K562 (cell line): ENCODE measurements around the gene MAP3K14. TPM values are rescaled to one million over a fixed set of nuclear protein-coding genes. Genes with fewer than 3 reads are reported as not detected.

ENCODE experiments used
- ATAC-seq: fragments of 200-7000 bp; cut with Tn5 transposase; 3 replicates; pipeline ENCODE4 v1.9.1; 2020; ENCODE audit warnings: moderate library complexity
- BruUV-seq: library from RNA; stranded (reverse); fragments of 400-500 nt; replicated peaks from 2 replicates; lab custom pipeline; 2021; lab: Mats Ljungman, UMichigan
- CTCF ChIA-PET: fragments of 300-600 bp; formaldehyde crosslinking; extraction: SDS; loops from one replicate; lab custom pipeline; 2021; ENCODE audit warnings: low intra/inter-chr PET ratio; lab: Yijun Ruan, JAX
- POLR2A ChIA-PET: fragments of 300-600, 350-650 bp; sonication (Branson Sonifier 250); formaldehyde crosslinking; extraction: SDS; loops from one replicate; lab custom pipeline; 2021; ENCODE audit warnings: antibody characterized with exemption, inconsistent platforms; lab: Yijun Ruan, JAX
- DNase-seq, 4 experiments: peaks; one replicate each; pipeline versions ENCODE4 v3.0.0 to v3.0.0-alpha.2; 2011 to 2018; ENCODE audit warnings: low spot score in 3 of 4, mixed read lengths in 3 of 4; ENCODE audit errors: extremely low read depth in 1 of 4
- FAIRE-seq: peaks from 2 replicates; lab custom pipeline; 2011; peaks lifted over from hg19 to GRCh38; lab: Jason Lieb, UNC
- H2AFZ ChIP-seq: 2 replicates; pipeline ENCODE4 v1.6.0; 2011; ENCODE audit warnings: low read depth, low read length, control low read depth, inconsistent platforms
- H3K27ac ChIP-seq: fragments of 200-600 bp; 3 replicates; pipeline ENCODE4 v1.8.0; 2011; ENCODE audit warnings: low read depth, mild to moderate bottlenecking, control low read depth, inconsistent platforms, low read length, moderate library complexity, mixed read lengths; ENCODE audit errors: extremely low read depth
- H3K27me3 ChIP-seq, 2 experiments: fragments of 300-600 bp in 1 of 2; 2 replicates in 1 of 2; 3 replicates in 1 of 2; pipeline versions ENCODE4 v1.6.0 to v1.8.0; 2011; ENCODE audit warnings: inconsistent platforms in 2 of 2, low read length in 2 of 2, mild to moderate bottlenecking in 1 of 2, mixed read lengths in 1 of 2, moderate library complexity in 1 of 2; ENCODE audit not compliant: control insufficient read depth in 2 of 2, insufficient read depth in 2 of 2
- H3K36me3 ChIP-seq: fragments of 300-600 bp; 3 replicates; pipeline ENCODE4 v1.8.0; 2011; ENCODE audit warnings: mild to moderate bottlenecking, low read length, inconsistent platforms; ENCODE audit not compliant: control insufficient read depth, insufficient read depth
- H3K4me1 ChIP-seq, 2 experiments: fragments of 200-600 bp in 1 of 2; replicated peaks in 1 of 2; 2 replicates in 1 of 2; 3 replicates in 1 of 2; pipeline versions ENCODE4 v1.5.1 to v1.8.0; 2011; ENCODE audit warnings: inconsistent platforms in 2 of 2, low read length in 2 of 2, mild to moderate bottlenecking in 1 of 2, mixed read lengths in 1 of 2, moderate library complexity in 1 of 2; ENCODE audit not compliant: control insufficient read depth in 2 of 2, insufficient read depth in 2 of 2
- H3K4me2 ChIP-seq: 2 replicates; pipeline ENCODE4 v1.6.1; 2011; ENCODE audit warnings: low read length, control low read depth, inconsistent platforms, mixed read lengths; ENCODE audit not compliant: insufficient read depth
- H3K4me3 ChIP-seq: fragments of 200-600 bp; sonication (generic), shearing (Covaris generic); 2 replicates; pipeline ENCODE4 v1.5.1; 2016; ENCODE audit warnings: control low read depth, inconsistent platforms
- H3K79me2 ChIP-seq: fragments of 200-600 bp; 3 replicates; pipeline ENCODE4 v1.8.0; 2011; ENCODE audit warnings: low read length, inconsistent platforms; ENCODE audit not compliant: control insufficient read depth, insufficient read depth
- H3K9ac ChIP-seq, 2 experiments: 2 replicates each; pipeline versions ENCODE4 v1.6.0 to v1.6.1; 2011; ENCODE audit warnings: low read depth in 2 of 2, low read length in 2 of 2, control low read depth in 1 of 2, inconsistent platforms in 1 of 2, mild to moderate bottlenecking in 1 of 2, mixed read lengths in 1 of 2; ENCODE audit not compliant: insufficient read depth in 1 of 2
- H3K9me1 ChIP-seq: one replicate; pipeline ENCODE4 v1.6.0; 2011; ENCODE audit warnings: inconsistent platforms, mild to moderate bottlenecking, low read length, moderate library complexity; ENCODE audit not compliant: control insufficient read depth, insufficient read depth
- H3K9me3 ChIP-seq: replicated peaks from 2 replicates; pipeline ENCODE4 v1.5.1; 2011; ENCODE audit warnings: low read depth, low read length, inconsistent platforms; ENCODE audit not compliant: control insufficient read depth, insufficient read depth
- H4K20me1 ChIP-seq: replicated peaks from 2 replicates; pipeline ENCODE4 v1.6.1; 2011; ENCODE audit warnings: low read length, inconsistent platforms, mixed read lengths; ENCODE audit not compliant: control insufficient read depth, insufficient read depth
- CBFB ChIP-seq: sonication (generic); formaldehyde crosslinking; IDR thresholded peaks from 2 replicates; pipeline ENCODE4 v1.4.0; 2020; ENCODE audit warnings: mild to moderate bottlenecking, missing genetic modification reagents
- KAT7 ChIP-seq: sonication (generic); formaldehyde crosslinking; IDR thresholded peaks from 2 replicates; pipeline ENCODE4 v1.8.0; 2022; ENCODE audit warnings: missing genetic modification reagents, mild to moderate bottlenecking, borderline replicate concordance
- KDM1A ChIP-seq, 2 experiments: fragments of 450-650 bp; IDR thresholded peaks; 2 replicates each; pipeline ENCODE4 v1.6.1; 2016; ENCODE audit warnings: mild to moderate bottlenecking in 2 of 2
- NFIC ChIP-seq: fragments of 450-650 bp; IDR thresholded peaks from 2 replicates; pipeline ENCODE4 v1.6.1; 2017; ENCODE audit warnings: mild to moderate bottlenecking, inconsistent platforms
- NR1H2 ChIP-seq: sonication (generic); formaldehyde crosslinking; IDR thresholded peaks from 2 replicates; pipeline ENCODE4 v1.4.0; 2020; ENCODE audit warnings: mild to moderate bottlenecking, missing genetic modification reagents
- RBFOX2 ChIP-seq: fragments of 200-400 bp; formaldehyde crosslinking; IDR thresholded peaks from 2 replicates; pipeline ENCODE4 v1.6.1; 2017; ENCODE audit warnings: low read depth, mild to moderate bottlenecking, low read length, moderate library complexity
- ZNF324 ChIP-seq: fragments of 250-450 bp; sonication (Bioruptor Pico); IDR thresholded peaks from 2 replicates; pipeline ENCODE4 v1.4.0; 2020; ENCODE audit warnings: mild to moderate bottlenecking
- WGBS: fragments of 100-300 bp; shearing (Covaris generic); methylation state at CpG from one replicate; pipeline ENCODE4 v1.1.6; 2016; ENCODE audit warnings: low coverage, mixed read lengths; ENCODE audit not compliant: insufficient coverage; ENCODE audit errors: missing lambda C conversion rate; 5-methylcytosine and 5-hydroxymethylcytosine counted together
- in situ Hi-C: fragments of 300-500 bp; cut with MboI; formaldehyde crosslinking; loops from 4 replicates; pipeline ENCODE4 v1.15.0; 2018; ENCODE audit warnings: inconsistent platforms, mixed read lengths
- intact Hi-C: fragments of 100-400 bp; cut with micrococcal nuclease; formaldehyde crosslinking; loops from 2 replicates; pipeline ENCODE4 v1.14.2; 2022
- polyA plus RNA-seq, 8 experiments: library from polyadenylated mRNA; depleted of rRNA in 4 of 8; stranded (reverse) in 5 of 8; unstranded in 3 of 8; fragments of >200 nt; fragmentation: Nextera tagmentation in 2 of 8; fragmentation: Illumina TruSeq in 1 of 8; extraction: Ambion mirVana in 2 of 8; extraction: Trizol in 1 of 8; gene quantifications; 2 replicates each; pipeline versions ENCODE4 v1.2.1 to v1.2.3, GENCODE V29; 2011 to 2014; ENCODE audit warnings: inconsistent platforms in 1 of 8, missing spikeins in 1 of 8
- total RNA-seq, 7 experiments: library from RNA; depleted of rRNA in 6 of 7; stranded (reverse); fragments of >200 nt in 6 of 7; fragmentation: Illumina TruSeq in 2 of 7; extraction: Trizol in 2 of 7; gene quantifications; 2 replicates each; pipeline versions ENCODE4 v1.2.1 to v1.2.3, GENCODE V29; 2011 to 2021; ENCODE audit warnings: low replicate concordance in 1 of 7
- TF ChIP-seq, protein P1 (sequence below): fragments of 250-450 bp; sonication (Bioruptor Pico); IDR thresholded peaks from 2 replicates; pipeline ENCODE4 v1.4.0; 2020; ENCODE audit warnings: mild to moderate bottlenecking

MAP3K14 gene
- total and polyA plus RNA-seq, 9 of the 15 experiments (the other 6 are each of a cell fraction or from before 2014, with no cell fraction given) = 0.45 to 8.7 (median 3.2) TPM

DNA sequence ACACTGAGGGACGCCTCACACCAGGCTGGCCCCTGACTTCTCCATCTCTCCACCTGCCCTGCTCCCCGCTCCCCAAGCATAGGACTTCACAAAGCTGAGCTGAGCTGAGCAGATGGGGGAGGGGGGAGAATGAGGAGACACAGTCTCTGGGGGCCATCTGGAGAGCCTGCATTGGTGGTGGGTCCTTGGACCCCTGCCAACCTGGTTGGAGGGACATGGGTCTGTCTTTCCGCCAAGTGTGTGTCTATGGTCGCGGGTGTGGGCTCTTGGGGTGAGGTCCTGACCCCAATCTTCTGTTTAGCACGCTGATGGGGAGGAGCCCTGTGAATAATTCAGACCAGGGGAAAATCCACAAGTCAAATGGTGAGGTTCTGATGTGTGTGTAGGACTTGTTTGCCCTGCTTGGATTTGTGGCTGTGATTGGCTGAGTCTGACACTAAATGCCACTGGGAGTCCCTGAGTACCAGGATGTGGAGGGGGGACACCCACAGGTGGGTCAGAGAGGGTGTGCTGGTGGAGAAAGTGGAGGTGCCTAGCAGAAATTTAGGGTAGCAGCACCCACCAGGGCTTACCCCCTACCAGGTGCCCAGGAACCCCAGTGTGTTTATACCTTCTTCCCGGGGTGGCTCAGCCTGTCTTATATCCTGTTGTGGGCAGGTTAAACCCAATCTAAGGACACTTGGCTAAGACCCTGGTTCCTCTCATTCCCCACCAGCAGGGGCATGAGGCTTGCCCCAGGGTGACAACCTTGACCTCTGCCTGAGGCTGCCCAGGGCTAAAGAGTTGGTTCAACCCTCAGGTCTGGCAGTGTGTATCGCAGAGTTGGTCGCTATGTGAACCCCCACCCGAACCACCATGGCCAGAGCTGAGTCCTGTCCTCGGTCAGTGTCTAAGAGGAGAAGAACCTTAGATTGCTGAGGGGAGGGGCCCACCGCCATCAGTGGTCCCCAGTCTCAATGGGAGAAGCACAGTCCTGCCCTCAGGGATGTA is 93.0 kb downstream of the MAP3K14 start:
- peaks cover 65% of the 10 kb centered on the region for H3K79me2 ChIP-seq
- peak; percentile 32 for FAIRE-seq
- POLR2A ChIA-PET = interaction anchor here (0.6 to 0.9 kb wide), 4 partner anchors 72 to 75 kb away, joined by 3 to 5 read pairs (median 3); partner anchors contain the start of gene HEXIM1
- no peaks in the 10 kb centered on the region for H3K9me3 ChIP-seq
- H3K4me2 ChIP-seq = peak overlapping the region; percentile 65
- WGBS = 67% methylated on average over 10 of the region's 12 CpGs
- no peak for ATAC-seq
- CTCF ChIA-PET = no interaction called here
- H3K27ac ChIP-seq = peak overlapping the region; percentile 45; the same call in 1 of the 3 replicates
- peaks cover 62 to 77% of the 10 kb centered on the region in 2 experiments for H3K4me1 ChIP-seq
- intact Hi-C loops = no loop called here
- H3K9ac ChIP-seq = peak overlapping the region in 1 of 2 experiments; percentile 89; a peak in 1 of 4 replicates
- in situ Hi-C loops = no loop called here
- peak; percentile 88 for TF ChIP-seq NR1H2 (CRISPR knock-in tag)
- no peak for TF ChIP-seq ZNF324
- peak; percentile 77 for TF ChIP-seq NFIC
- TF ChIP-seq RBFOX2 = no peak; the same call in 1 of the 2 replicates
- TF ChIP-seq KDM1A (IDR thresholded peaks at IDR 0.05) = peak; percentile 52 to 73
- no peak for TF ChIP-seq CBFB (CRISPR knock-in tag)
- TF ChIP-seq, protein P1, sequence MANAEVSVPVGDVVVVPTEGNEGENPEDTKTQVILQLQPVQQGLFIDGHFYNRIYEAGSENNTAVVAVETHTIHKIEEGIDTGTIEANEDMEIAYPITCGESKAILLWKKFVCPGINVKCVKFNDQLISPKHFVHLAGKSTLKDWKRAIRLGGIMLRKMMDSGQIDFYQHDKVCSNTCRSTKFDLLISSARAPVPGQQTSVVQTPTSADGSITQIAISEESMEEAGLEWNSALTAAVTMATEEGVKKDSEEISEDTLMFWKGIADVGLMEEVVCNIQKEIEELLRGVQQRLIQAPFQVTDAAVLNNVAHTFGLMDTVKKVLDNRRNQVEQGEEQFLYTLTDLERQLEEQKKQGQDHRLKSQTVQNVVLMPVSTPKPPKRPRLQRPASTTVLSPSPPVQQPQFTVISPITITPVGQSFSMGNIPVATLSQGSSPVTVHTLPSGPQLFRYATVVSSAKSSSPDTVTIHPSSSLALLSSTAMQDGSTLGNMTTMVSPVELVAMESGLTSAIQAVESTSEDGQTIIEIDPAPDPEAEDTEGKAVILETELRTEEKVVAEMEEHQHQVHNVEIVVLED (CRISPR knock-in tag) = no peak
- TF ChIP-seq KAT7 (CRISPR knock-in tag) = 0 out of 2 replicates have a peak, but pooled peaks have one; percentile 20
- no peaks in the 10 kb centered on the region for H4K20me1 ChIP-seq
- H3K27me3 ChIP-seq = no peaks in the 10 kb centered on the region
- BruUV-seq = no TSS peak
- 0 out of 2 replicates have a peak overlapping the region, but pooled peaks have one; percentile 36 for H2AFZ ChIP-seq
- DNase-seq = no peak
- no peaks in the 10 kb centered on the region for H3K36me3 ChIP-seq
- H3K9me1 ChIP-seq = no peaks in the 10 kb centered on the region
- H3K4me3 ChIP-seq = peak overlapping the region; percentile 61
